Thyroid gland (tissue), 4 donors: ENCODE measurements around the gene PLXNB1. TPM values are rescaled to one million over a fixed set of nuclear protein-coding genes. Genes with fewer than 3 reads are reported as not detected.
A peak's percentile ranks its signal among the peaks of the same experiment; 100 is the strongest.

Experiments used
- DNase-seq, 2 donors: peaks; one replicate each; pipeline ENCODE4 v3.0.0-alpha.2; 2019
- H3K27ac ChIP-seq, 3 donors: fragments of 200-600 bp; sonication (generic); 1 replicate in 2 of 3; 2 replicates in 1 of 3; pipeline ENCODE4 v1.5.1; 2016 to 2019; ENCODE audit warnings: mild to moderate bottlenecking in 1 of 3, moderate library complexity in 1 of 3
- H3K27me3 ChIP-seq: fragments of 200-600 bp; sonication (generic); one replicate; pipeline ENCODE4 v1.5.1; 2019
- H3K36me3 ChIP-seq, 2 donors: fragments of 200-600 bp; sonication (generic); one replicate each; pipeline ENCODE4 v1.5.1; 2016 to 2019
- H3K4me1 ChIP-seq, 2 donors: fragments of 200-600 bp; sonication (generic); one replicate each; pipeline ENCODE4 v1.5.1; 2017 to 2019
- H3K4me3 ChIP-seq, 3 donors: fragments of 200-600 bp; sonication (generic); replicated peaks in 1 of 3; 1 replicate in 2 of 3; 2 replicates in 1 of 3; pipeline ENCODE4 v1.5.1; 2016; ENCODE audit warnings: mild to moderate bottlenecking in 1 of 3
- H3K9me3 ChIP-seq: fragments of 200-600 bp; sonication (generic); one replicate; pipeline ENCODE4 v1.5.1; 2017
- POLR2A ChIP-seq, 2 donors: fragments of 450-650 bp; IDR thresholded peaks; one replicate each; pipeline ENCODE4 v1.6.1; 2017; ENCODE audit warnings: antibody characterized with exemption in 2 of 2, mild to moderate bottlenecking in 2 of 2, moderate library complexity in 1 of 2
- WGBS, 2 donors: methylation state at CpG; one replicate each; pipeline ENCODE4 v1.1.5; 2017; 5-methylcytosine and 5-hydroxymethylcytosine counted together
- intact Hi-C: fragments of 100-400 bp; cut with DNase I; formaldehyde crosslinking; loops from one replicate; pipeline ENCODE4 v1.15.1; 2023
- total RNA-seq, 4 donors: library from RNA; depleted of rRNA; stranded (reverse); fragments of >200 nt; gene quantifications; one replicate each; pipeline ENCODE4 v1.2.3, GENCODE V29; 2016
- TF ChIP-seq, protein P1 (sequence below), 6 experiments: fragments of 200-600 bp in 3 of 6; fragments of 450-650 bp in 3 of 6; sonication (generic) in 3 of 6; IDR thresholded peaks; one replicate each; pipeline ENCODE4 v1.5.1; 2016 to 2019; ENCODE audit warnings: antibody characterized with exemption in 6 of 6, mild to moderate bottlenecking in 2 of 6, inconsistent platforms in 1 of 6, moderate library complexity in 1 of 6

PLXNB1 gene
- total RNA-seq, 4 donors from 2014 or later: 126 to 216 (median 138) TPM

DNA sequence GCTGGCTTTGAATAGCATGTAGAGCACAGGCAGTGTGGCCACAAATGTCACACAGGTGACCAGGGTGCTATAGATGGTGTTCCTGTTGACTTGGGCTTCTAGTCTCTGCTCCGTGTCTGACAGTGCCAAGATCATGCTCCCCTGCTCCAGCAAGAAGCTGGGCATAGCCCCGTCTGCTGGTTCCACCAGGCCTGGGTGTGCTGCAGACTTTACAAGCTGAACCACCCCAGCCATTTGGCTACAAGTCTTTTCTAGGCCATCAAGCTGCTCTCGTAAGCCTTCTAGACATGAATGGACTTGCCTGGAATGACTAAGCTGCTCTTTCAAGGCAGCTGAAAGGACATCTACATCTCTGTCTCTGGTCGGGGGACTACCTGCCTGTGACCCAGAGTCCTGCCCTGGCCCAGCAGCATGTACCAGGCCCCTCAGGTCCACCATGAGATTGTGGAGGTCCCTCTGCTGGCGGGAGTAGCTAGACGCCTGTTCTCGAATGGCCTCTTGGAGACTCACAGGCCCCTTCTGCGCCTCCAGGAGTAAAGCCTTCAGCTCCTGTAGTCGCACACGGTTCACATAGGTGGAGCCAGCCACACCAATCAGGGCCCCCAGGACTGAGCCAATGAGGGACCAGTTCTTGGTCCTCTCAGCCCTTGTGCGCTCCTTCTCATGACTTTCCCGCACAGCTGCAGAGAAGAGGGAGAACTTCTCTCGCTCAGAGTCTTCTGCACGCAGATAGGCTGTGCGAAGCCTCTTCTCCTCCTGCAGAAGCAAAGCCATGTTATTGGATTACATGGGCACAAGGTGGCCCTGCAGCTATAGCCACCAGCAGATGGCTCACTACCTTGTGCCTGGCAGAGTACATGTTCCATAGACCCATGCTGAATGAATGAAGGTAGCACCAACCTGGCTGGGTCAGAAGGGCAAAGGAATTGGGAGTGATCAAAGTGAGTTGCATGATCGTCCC is 2.8 kb upstream of the PLXNB1 start:
- TF ChIP-seq, protein P1, sequence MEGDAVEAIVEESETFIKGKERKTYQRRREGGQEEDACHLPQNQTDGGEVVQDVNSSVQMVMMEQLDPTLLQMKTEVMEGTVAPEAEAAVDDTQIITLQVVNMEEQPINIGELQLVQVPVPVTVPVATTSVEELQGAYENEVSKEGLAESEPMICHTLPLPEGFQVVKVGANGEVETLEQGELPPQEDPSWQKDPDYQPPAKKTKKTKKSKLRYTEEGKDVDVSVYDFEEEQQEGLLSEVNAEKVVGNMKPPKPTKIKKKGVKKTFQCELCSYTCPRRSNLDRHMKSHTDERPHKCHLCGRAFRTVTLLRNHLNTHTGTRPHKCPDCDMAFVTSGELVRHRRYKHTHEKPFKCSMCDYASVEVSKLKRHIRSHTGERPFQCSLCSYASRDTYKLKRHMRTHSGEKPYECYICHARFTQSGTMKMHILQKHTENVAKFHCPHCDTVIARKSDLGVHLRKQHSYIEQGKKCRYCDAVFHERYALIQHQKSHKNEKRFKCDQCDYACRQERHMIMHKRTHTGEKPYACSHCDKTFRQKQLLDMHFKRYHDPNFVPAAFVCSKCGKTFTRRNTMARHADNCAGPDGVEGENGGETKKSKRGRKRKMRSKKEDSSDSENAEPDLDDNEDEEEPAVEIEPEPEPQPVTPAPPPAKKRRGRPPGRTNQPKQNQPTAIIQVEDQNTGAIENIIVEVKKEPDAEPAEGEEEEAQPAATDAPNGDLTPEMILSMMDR (IDR thresholded peaks at IDR 0.05): no peak
- no peak for TF ChIP-seq POLR2A (IDR thresholded peaks at IDR 0.05)
- DNase-seq: no peak
- intact Hi-C loops: loop anchor here (10.0 kb wide), 1 partner anchor 158 kb away; no protein-coding TSS in a partner anchor
- H3K4me1 ChIP-seq: peaks cover 55 to 72% of the 10 kb centered on the region in 2 donors
- H3K27ac ChIP-seq: peak overlapping the region; percentile 95 to 96 (median 96)
- no peak overlapping the region for H3K4me3 ChIP-seq
- WGBS, 2 donors: 81 to 86% methylated on average over 14 to 16 of the region's 16 CpGs
- no peaks in the 10 kb centered on the region for H3K36me3 ChIP-seq
- H3K9me3 ChIP-seq: no peaks in the 10 kb centered on the region
- H3K27me3 ChIP-seq: no peaks in the 10 kb centered on the region

DNA sequence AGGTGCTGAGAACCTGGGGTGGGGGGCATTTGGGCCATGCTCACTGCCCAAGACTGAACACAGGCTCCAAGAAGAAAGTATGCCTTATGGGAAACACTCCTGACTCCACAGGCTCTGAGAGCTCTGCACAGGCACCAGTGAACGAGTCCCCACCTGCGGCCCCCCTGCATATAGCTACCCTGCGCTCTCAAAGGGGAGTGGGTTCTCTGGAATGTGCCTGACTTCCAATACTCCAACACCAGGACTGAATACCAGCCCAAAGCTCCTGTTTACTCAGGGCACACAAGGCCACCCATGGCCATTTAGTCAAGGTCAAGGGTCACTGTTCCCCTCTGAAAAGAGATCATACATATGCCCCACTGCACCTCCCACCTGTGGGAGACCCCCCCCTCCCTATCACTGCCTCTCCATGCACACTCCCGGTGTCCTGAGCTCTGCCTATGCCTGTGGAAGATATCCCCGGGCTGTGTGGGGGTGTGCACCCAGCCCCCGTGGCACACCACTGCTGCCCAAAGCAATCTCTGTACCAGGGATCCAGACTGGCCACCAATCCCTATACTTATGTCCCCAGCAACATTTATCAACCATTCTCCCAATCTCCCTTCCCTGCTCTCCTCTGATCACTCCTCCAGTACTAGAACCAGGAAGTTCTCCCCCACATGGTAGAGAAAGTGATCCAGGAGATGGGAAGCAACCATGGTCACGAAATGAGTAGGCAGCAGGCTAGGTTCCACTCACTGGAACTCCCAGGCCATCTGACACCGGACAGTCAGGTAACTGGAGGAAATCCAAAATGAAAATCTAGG is 1.5 kb upstream of the PLXNB1 start:
- intact Hi-C loops: loop anchor here (10.0 kb wide), 1 partner anchor 157 kb away; no protein-coding TSS in a partner anchor
- no peak for TF ChIP-seq POLR2A (IDR thresholded peaks at IDR 0.05)
- TF ChIP-seq, protein P1 (IDR thresholded peaks at IDR 0.05): no peak
- WGBS, 2 donors: 85 to 91% methylated on average over 8 of the region's 8 CpGs
- Histone ChIP-seq H3K27ac (peak overlapping the region; percentile 94 to 96 (median 95)), H3K36me3 (no peaks in the 10 kb centered on the region), H3K27me3 (no peaks in the 10 kb centered on the region), H3K4me3 (no peak overlapping the region), H3K4me1 (peaks cover 63 to 84% of the 10 kb centered on the region in 2 donors), H3K9me3 (no peaks in the 10 kb centered on the region)
- DNase-seq: no peak

DNA sequence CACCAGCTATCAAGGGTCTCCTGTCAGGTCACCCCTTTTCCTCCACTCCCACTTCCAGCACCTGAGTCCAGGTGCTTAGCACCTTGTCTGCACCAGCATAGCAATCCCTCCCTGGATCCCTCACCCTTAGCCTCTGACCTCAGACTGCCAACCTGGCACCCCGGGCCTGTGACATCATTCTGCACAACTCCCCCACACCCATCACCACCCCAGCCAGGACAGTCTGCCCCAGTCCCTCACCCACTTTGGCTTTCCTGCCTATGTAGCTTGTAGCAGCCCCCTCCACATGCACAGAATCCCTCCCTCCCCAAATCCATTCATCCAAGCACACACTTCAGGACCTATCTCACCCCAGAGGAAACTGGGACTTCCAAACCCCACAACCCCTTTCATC is 819 bp upstream of the PLXNB1 start:
- TF ChIP-seq, protein P1 (IDR thresholded peaks at IDR 0.05): no peak
- TF ChIP-seq POLR2A (IDR thresholded peaks at IDR 0.05): no peak
- no peaks in the 10 kb centered on the region for H3K27me3 ChIP-seq
- H3K4me3 ChIP-seq: no peak overlapping the region
- no peak for DNase-seq
- intact Hi-C loops: loop anchor here (10.0 kb wide), 1 partner anchor 156 kb away; no protein-coding TSS in a partner anchor
- H3K4me1 ChIP-seq: peaks cover 68 to 84% of the 10 kb centered on the region in 2 donors
- H3K9me3 ChIP-seq: no peaks in the 10 kb centered on the region
- no peaks in the 10 kb centered on the region for H3K36me3 ChIP-seq
- peak overlapping the region; percentile 94 to 96 (median 95) for H3K27ac ChIP-seq
- whole genome bisulfite sequencing, 2 donors: 76 to 86% methylated on average over 1 of the region's 1 CpG

DNA sequence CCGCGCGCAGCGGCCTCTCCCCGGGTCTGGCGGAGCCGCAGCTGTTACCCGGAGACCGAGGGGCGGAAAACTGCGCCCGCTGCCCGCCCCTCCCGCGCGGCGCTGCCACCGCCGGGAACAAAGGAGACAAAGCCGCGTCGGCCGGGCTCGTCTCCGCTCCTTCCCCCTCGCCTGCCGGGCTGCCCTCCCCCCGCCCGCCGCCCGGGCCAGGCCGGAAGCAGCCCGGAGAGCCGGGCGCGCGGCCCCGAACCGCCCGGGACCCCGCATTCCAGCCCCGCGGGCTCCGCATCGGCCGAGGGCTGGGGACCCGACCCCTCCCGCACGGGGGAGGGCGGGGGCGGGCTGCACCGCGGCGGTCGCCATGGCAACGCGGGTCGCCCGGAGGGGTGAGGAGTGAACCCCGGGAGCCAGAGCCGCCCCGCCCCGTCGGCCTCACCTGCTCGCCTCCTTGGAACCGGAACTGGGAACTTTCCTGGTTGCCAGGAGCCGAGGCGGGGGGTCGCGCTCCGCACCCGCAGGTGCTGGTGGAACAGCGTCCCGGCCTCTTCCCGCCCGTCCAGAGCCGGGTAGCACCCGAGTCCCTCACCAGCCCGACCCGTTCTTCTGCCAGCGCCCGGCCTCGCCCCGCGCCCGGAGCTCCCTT is 448 bp downstream of the PLXNB1 start:
- Histone ChIP-seq H3K9me3 (no peaks in the 10 kb centered on the region), H3K27ac (peak overlapping the region; percentile 94 to 96 (median 95)), H3K4me3 (peak overlapping the region; percentile 60 to 95 (median 68)), H3K27me3 (no peaks in the 10 kb centered on the region), H3K36me3 (no peaks in the 10 kb centered on the region), H3K4me1 (peaks cover 68 to 84% of the 10 kb centered on the region in 2 donors)
- TF ChIP-seq, protein P1 (IDR thresholded peaks at IDR 0.05): no peak
- TF ChIP-seq POLR2A (IDR thresholded peaks at IDR 0.05): peak in 1 of 2 donors; percentile 46
- DNase-seq: peak; percentile 80 to 85
- 0 to 2% methylated on average over 10 to 20 of the region's 86 CpGs for WGBS, 2 donors
- intact Hi-C loops: no loop called here
